GM18907 (cell line): ENCODE data around the gene ATP10D.
"Not testable (repeated sequence)": the region's sequence is repeated elsewhere in the genome, so short reads cannot be mapped to it uniquely, and the experiment has no call there.

Experiments
- ATAC-seq: cut with Tn5 transposase; IDR thresholded peaks from one replicate; pipeline ENCODE4 v1.9.1; 2021; ENCODE audit warnings: mild to moderate bottlenecking, moderate library complexity; ENCODE audit not compliant: unreplicated experiment

ATP10D gene

DNA sequence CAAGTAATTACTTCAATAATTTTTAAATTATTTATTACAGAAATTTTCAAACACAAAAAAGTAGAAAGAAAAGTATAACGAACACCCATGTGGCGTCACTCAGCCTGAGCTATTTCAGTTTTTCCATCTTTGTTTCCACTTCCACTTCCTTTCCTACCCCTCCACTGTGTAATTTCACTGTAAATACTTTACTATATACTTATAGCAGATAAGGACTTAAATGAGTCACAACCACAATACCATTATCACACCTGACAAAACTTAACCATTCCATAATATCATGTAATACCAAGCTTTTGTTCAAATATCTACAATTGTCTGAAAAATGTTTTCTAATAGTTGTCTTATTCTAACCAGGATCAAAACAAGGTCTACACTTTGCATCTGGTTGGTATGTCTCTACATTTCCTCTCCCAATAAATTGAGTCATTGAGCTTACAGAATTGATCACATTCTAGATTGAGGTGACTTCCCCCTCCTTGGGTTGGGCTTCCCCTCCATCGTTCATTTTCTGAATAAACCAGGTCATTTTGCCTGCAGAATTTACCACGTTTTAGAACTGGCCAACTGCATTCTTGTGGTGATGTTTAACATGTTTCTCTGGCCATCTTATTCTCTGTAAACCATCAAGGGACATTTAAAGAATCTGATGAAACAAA is 48.7 kb downstream of the ATP10D start:
- ATAC-seq: no peak

DNA sequence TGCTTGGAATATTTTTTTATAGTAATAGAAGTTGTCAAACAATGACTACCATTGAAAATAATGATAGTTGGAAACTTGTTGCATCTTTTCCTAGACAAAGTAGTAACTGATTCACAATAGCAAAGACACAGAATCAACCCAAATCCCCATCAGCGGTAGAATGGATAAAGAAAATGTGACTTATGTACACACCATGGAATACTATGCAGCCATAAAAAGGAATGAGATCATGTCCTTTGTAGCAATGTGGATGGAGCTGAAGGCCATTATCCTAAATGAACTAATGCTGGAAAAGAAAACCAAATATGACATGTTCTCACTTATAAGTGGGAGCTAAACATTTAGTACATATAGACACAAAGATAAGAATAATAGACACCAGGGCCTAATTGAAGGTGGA is 49.7 kb downstream of the ATP10D start:
- no peak for ATAC-seq

DNA sequence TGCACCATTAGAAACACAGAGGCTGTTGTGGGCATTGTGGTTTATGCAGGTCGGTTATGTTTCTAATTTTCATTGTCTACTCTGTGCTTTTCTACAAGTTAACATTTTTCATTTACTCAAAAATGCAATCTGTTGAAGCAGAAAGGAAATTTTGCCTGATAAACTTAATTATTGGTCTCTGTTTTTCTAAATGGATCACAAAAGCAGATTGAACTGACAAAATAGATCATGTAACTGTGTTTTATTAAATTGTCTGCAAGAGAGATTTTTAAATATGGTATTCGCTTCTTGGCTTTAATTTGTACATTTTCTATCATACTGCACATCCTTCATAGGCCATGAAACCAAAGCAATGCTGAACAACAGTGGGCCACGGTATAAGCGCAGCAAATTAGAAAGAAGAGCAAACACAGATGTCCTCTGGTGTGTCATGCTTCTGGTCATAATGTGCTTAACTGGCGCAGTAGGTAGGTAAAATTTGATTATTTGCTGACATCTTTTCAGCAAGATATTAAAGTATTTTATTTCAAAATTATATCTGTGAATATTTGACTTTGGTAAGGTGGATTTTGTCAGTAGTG is 50.6 kb downstream of the ATP10D start:
- ATAC-seq: no peak

DNA sequence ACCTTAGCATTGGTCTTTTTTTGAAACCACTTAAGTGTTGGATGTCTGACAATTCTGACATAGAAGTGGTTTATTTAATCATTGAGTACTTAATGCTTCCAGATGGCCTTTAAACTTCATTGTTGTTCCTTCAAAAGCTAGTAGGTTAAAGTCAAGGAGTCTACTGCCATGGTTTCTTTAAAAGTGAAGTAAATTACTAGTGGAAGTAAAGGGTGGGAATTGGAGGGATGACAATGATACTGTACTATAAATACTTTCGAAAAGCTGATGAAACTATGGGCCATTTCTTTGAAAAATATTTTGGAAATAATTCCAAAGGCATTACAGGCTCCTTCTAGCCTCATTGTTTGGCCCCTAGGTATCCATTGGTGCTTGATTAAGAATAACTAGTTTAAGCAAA is 51.9 kb downstream of the ATP10D start:
- ATAC-seq: no peak

- ATAC-seq: no peak
Observed at GRCh38 chr4:47538111-47538824, 53.2 kb downstream of the ATP10D start.

- no peak for ATAC-seq
Observed at GRCh38 chr4:47538825-47539154, 53.7 kb downstream of the ATP10D start.

DNA sequence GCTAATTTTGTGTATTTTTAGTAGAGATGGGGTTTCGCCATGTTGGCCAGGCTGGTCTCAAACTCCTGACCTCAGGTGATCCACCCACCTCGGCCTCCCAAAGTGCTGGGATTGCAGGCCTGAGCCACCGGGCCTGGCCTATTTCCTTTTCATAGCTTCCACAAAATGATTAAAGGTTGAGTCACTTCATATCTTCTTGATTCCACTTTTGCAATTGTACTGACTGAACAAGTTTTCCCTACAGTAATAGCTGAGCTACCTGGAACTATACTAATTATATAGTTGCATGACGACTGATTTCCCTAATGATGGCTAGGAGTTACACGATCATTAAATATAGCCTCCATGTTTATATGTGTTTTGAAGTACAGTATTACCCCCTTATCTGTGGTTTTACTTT is 57.6 kb downstream of the ATP10D start:
- not testable (repeated sequence) for ATAC-seq

- no peak for ATAC-seq
Observed at GRCh38 chr4:47543331-47543730, 58.3 kb downstream of the ATP10D start.

DNA sequence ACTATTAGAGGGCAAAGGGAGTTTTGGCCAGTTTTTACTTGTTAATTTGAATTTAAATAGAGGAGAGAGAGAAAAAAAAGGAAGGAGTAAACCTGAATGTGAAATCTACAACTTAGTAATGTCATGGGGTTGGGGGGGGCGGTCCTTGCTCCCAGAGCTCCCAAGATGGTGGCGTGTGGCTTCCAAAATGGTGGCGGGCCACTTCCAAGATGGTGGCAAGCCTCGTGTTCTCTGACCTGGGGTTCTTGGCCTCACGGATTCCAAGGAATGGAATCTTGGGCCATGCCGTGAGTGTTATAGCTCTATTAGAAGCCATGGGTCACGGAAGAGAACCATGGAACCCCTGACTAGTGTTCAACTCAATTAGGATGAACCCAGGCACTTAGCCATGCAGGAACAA is 65.3 kb downstream of the ATP10D start:
- not testable (repeated sequence) for ATAC-seq

GRCh38 chr4:47550899-47551548 is 65.9 kb downstream of the ATP10D start:
- no peak for ATAC-seq

DNA sequence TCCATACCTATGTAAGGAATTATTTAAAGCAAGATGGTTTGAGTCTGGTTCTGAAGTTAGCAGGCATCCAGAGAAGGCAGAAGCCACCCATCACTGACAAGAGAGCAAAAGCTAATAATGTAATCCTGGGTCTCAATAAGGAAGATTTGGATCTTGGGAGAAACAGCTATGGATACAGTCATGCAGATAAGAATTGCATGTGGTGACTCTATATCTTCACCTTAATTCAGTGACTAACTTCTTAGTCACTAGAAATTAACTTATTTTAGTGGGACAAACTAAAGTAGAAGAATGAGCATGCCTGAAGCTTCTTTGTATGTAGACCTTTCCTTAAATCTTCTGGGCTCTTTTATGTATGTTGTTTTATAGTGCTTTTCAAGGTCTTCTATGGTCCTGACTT is 66.6 kb downstream of the ATP10D start:
- no peak for ATAC-seq

DNA sequence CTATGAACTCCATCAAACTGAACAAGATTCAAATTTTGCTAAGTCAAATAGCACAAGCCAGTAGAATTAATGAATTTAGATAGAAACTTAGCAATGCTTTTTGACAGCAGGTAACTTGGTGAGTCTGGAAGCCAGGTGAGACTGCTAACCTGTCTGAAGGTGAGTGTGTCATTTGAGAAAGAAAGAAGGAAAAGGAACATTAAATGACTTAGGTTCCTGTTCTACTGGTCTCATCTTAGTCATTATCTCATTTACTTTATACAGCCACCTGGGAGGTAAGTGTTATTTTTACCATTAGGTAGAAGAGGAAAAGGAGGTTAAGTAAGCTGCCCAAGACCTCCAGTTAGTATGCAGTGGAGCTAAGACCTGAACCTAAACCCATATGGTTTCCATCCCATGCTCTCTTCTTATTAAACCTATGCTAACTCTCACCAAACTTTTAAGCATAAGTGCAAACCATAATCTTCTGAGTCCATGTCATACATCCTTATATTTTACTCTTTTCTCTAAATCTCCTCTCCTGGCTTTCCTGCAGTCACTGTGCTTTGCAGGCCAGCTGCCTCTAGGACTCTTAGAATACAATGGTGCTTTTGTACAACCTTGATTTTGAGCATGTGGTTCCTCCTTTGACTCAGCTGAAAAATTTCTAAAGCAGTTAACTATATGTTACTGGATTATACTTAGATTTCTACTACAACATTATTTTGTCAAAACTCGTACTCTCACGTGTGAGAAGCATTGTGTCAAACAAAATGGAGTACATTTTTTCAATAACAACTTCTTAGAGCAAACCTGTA is 68.5 kb downstream of the ATP10D start:
- ATAC-seq: no peak

DNA sequence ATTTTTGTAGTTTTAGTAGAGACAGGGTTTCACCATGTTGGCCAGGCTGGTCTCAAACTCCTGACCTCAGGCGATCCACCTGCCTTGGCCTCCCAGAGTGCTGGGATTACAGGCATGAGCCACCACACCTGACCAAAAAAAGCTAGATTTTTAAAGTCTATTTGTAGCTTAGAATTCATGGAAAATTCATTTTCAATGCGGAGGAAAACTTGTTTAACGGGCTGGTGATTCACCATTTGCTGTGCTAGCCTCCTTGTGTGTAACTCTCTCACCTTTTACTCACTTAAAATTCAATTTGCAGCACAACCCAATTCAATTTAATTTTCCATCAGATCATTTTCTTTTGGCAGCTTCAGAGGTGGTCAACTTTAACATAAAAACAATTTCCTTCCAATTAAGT is 70.8 kb downstream of the ATP10D start:
- not testable (repeated sequence) for ATAC-seq

DNA sequence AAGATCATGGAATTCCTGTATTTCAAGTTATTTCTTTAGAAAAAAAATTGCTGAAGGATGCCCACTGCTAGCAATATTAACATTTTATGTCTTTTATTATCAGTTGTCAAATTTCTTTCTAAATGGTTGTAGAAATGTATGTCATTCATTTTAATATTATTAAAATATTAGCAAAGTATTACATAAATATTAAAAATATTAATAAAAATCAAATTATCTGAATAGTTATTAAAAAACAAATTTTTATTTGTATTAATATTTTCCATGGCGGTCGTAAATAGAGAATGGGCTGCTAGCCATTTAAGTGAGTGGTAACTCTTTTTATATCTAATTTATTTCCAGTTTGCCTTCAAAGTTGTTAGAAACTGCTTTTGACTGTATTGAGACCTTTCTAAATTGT is 72.2 kb downstream of the ATP10D start:
- ATAC-seq: no peak

DNA sequence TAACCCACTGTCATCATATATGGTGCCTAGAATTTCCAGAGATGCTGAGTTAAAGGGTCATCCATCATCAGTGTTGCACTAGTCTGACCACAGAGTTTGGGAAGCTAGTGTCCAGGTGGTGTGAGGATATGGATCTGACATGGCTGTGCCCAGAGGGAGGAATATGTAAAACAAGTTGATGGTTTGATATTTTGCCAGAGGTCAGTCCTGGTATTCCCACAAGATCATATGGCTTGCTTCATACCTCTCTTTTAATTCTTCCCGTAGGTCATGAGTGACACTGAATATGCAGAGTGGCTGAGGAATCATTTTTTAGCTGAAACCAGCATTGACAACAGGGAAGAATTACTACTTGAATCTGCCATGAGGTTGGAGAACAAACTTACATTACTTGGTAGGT is 75.6 kb downstream of the ATP10D start:
- ATAC-seq: no peak

DNA sequence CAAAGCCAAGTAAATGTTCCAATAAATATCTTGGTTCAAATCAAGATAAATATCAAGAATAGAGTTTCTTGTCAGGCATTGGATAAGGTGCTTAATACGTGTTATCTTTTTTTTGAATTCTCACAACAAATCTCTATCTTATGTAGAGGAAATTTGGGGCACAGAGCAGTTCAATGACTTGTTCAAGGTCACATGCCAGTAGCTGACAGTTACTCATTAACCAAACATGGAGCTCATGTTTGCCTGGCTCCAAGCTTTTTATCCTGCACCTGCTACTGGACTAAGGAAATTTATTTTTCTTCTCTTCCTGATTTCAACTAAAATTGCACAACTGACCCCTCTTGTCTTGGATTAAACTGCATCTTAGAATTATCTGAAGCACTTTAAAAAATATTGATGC is 76.3 kb downstream of the ATP10D start:
- no peak for ATAC-seq

DNA sequence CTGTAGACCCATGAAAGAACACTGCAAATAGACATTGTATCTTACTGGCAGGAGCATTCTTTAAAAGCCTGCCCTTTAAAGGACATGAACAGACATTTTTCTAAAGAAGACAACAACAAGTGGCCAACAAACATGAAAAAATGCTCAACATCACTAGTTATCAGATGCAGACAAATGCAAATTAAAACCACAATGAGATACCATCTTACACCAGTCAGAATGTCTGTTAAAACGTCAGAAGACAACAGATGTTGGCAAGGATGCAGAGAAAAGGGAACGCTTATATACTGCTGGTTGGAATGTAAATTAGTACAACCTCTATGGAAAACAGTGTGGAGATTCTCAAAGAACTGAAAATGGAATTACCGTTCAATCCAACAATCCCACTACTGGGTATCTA is 77.2 kb downstream of the ATP10D start:
- ATAC-seq: no peak

DNA sequence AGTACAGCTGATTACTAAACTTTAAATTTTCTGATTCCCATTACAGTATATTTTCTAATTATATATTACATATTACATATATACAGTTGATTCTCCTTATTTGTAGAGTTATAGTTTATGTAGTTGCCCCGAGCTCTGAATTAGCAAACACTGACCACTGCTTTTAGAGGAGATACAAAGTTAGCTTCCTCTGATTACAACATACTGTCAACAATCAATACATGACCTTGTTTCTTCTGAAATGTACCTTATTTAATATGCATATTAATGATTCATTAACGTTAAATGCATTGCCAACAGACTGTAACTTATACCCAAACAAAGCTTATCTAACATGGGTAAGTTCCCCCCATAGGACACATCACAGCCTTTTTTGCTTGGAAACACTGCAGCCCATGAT is 81.5 kb downstream of the ATP10D start:
- ATAC-seq: no peak

- ATAC-seq: no peak
Observed at GRCh38 chr4:47566969-47567368, 81.9 kb downstream of the ATP10D start.

DNA sequence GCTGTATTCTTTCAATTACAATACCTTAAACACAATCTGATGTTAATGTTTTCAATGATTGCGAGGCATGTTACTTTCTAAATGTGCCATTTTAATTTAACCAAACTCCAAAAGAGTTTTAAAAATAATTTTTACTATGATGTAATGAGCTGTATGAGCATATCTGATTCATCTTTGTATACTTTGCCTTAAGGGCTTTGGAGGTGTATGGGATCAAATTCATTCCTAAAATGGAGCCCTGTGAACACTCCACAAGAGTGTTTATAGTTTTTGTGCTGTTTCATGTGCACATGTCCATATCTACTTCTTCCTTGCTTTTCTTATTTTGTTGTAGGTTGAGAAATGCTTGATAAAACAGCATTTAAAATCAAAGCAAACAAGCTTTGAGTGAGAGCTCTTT is 82.4 kb downstream of the ATP10D start:
- ATAC-seq: no peak

DNA sequence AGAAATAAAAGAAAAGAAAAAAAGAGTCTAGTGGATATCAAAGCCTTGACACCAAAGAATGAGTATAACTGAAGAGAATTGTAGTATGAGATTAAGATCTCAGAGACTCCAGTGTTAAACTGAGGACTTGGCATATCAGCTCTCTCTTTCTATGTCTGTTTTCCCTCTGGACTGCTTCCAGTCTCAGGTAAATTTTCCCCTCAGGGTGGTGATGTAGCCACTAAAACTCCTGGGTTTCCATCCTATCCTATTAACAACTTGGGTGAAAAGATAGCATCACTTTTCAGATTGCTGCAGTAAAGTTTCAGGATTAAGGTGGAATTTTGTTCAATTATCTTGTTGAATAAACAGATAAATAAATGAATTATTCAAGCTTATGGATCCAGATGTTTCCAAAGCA is 85.7 kb downstream of the ATP10D start:
- ATAC-seq: no peak
